ENCODE data around the gene HS1BP3. TPM values are rescaled to one million over a fixed set of nuclear protein-coding genes. Genes with fewer than 3 reads are reported as not detected.
A peak's percentile ranks its signal among the peaks of the same experiment; 100 is the strongest.

Gene HS1BP3
- total and polyA plus RNA-seq, 2 of the 13 experiments (the other 11 are each of a cell fraction or from before 2014, with no cell fraction given), result 15.2 to 22.0 TPM

DNA sequence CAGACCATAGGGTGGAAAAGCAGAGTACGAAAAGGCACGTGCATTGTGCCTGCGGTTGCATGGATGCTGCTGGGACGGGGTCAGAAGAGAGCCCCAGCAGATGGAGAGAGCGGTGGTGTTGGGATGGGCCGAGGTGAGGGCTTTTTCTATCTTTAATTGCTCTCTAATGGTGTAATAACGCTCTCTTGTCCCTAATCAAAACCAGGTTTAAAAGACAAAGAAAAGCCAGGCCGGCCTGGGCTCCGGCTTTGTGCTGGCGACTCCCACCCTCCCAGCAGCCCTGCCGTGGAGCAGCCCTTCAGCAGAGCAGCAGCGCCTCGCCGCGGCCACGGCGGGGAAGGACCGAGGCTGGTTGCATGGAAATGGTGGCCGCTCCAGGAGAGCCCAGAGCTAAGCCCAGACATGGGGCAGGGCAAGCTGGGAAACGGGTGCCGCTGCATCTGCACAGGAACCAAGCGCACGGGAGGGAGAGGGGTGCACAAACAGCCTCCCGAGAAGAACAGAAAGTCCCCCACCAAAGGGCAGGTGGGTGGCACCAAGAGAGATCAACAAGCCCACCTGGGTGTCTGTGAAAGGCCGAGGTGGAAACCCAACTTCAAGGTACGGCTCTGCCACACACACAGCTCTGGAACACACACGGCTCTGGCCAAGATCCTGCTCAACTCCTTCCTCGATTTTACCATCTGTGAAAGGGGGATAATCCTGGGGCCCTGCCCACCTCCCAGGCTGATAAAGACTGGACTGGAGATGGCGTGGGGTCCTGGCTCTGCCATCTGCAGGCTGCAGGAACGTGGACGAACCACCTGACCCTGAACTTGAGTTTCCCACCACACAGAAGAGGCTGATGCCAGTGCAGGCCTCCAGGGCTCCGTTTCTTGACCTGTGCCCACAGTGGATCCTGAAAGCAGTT is 15.0 kb downstream of the HS1BP3 start (continued):
- TF ChIP-seq, protein P1, sequence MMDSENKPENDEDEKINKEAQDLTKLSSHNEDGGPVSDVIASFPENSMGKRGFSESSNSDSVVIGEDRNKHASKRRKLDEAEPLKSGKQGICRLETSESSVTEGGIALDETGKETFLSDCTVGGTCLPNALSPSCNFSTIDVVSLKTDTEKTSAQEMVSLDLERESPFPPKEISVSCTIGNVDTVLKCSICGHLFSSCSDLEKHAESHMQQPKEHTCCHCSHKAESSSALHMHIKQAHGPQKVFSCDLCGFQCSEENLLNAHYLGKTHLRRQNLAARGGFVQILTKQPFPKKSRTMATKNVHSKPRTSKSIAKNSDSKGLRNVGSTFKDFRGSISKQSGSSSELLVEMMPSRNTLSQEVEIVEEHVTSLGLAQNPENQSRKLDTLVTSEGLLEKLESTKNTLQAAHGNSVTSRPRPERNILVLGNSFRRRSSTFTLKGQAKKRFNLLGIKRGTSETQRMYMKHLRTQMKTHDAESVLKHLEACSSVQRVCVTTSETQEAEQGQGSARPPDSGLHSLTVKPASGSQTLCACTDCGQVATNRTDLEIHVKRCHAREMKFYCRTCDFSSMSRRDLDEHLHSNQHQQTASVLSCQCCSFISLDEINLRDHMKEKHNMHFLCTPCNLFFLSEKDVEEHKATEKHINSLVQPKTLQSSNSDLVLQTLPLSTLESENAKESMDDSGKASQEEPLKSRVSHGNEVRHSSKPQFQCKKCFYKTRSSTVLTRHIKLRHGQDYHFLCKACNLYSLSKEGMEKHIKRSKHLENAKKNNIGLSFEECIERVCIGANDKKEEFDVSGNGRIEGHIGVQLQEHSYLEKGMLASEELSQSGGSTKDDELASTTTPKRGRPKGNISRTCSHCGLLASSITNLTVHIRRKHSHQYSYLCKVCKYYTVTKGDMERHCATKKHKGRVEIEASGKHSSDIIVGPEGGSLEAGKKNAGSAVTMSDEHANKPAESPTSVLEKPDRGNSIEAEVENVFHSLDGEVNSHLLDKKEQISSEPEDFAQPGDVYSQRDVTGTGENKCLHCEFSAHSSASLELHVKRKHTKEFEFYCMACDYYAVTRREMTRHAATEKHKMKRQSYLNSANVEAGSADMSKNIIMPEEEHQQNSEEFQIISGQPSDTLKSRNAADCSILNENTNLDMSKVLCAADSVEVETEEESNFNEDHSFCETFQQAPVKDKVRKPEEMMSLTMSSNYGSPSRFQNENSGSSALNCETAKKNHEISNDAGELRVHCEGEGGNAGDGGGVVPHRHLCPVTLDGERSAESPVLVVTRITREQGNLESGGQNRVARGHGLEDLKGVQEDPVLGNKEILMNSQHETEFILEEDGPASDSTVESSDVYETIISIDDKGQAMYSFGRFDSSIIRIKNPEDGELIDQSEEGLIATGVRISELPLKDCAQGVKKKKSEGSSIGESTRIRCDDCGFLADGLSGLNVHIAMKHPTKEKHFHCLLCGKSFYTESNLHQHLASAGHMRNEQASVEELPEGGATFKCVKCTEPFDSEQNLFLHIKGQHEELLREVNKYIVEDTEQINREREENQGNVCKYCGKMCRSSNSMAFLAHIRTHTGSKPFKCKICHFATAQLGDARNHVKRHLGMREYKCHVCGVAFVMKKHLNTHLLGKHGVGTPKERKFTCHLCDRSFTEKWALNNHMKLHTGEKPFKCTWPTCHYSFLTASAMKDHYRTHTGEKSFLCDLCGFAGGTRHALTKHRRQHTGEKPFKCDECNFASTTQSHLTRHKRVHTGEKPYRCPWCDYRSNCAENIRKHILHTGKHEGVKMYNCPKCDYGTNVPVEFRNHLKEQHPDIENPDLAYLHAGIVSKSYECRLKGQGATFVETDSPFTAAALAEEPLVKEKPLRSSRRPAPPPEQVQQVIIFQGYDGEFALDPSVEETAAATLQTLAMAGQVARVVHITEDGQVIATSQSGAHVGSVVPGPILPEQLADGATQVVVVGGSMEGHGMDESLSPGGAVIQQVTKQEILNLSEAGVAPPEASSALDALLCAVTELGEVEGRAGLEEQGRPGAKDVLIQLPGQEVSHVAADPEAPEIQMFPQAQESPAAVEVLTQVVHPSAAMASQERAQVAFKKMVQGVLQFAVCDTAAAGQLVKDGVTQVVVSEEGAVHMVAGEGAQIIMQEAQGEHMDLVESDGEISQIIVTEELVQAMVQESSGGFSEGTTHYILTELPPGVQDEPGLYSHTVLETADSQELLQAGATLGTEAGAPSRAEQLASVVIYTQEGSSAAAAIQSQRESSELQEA (CRISPR knock-in tag; IDR thresholded peaks at IDR 0.05; ENCODE audit: not compliant biosample characterization), result peak; percentile 79
- TF ChIP-seq CENPX (CRISPR knock-in tag; IDR thresholded peaks at IDR 0.05), result no peak
- no peak for TF ChIP-seq SATB2 (CRISPR knock-in tag; IDR thresholded peaks at IDR 0.05)
- no peak for TF ChIP-seq PCBP1 (IDR thresholded peaks at IDR 0.05; ENCODE audit: borderline replicate concordance, low read depth, low read length)
- TF ChIP-seq ZSCAN12 (CRISPR knock-in tag; IDR thresholded peaks at IDR 0.05), result no peak
- TF ChIP-seq, protein P2, sequence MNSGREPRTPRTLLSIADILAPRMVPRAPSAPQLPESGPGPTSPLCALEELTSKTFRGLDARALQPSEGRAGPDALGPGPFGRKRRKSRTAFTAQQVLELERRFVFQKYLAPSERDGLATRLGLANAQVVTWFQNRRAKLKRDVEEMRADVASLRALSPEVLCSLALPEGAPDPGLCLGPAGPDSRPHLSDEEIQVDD (CRISPR knock-in tag; IDR thresholded peaks at IDR 0.05; ENCODE audit: borderline replicate concordance), result peak; percentile 69; the same call in 1 of the 2 replicates
- peak; percentile 83 for TF ChIP-seq HOXA3 (CRISPR knock-in tag; IDR thresholded peaks at IDR 0.05)
- TF ChIP-seq TCF7 (IDR thresholded peaks at IDR 0.05; ENCODE audit: low read depth), result no peak
- TF ChIP-seq, protein P3, sequence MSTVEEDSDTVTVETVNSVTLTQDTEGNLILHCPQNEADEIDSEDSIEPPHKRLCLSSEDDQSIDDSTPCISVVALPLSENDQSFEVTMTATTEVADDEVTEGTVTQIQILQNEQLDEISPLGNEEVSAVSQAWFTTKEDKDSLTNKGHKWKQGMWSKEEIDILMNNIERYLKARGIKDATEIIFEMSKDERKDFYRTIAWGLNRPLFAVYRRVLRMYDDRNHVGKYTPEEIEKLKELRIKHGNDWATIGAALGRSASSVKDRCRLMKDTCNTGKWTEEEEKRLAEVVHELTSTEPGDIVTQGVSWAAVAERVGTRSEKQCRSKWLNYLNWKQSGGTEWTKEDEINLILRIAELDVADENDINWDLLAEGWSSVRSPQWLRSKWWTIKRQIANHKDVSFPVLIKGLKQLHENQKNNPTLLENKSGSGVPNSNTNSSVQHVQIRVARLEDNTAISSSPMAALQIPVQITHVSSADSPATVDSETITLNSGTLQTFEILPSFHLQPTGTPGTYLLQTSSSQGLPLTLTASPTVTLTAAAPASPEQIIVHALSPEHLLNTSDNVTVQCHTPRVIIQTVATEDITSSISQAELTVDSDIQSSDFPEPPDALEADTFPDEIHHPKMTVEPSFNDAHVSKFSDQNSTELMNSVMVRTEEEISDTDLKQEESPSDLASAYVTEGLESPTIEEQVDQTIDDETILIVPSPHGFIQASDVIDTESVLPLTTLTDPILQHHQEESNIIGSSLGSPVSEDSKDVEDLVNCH (CRISPR knock-in tag; IDR thresholded peaks at IDR 0.05), result no peak
- TF ChIP-seq MBD4 (IDR thresholded peaks at IDR 0.05; ENCODE audit: borderline replicate concordance, low read length), result no peak
- peak; percentile 10; the same call in 1 of the 2 replicates for TF ChIP-seq GFI1 (CRISPR knock-in tag; IDR thresholded peaks at IDR 0.05; ENCODE audit: borderline replicate concordance)
- TF ChIP-seq, protein P4, sequence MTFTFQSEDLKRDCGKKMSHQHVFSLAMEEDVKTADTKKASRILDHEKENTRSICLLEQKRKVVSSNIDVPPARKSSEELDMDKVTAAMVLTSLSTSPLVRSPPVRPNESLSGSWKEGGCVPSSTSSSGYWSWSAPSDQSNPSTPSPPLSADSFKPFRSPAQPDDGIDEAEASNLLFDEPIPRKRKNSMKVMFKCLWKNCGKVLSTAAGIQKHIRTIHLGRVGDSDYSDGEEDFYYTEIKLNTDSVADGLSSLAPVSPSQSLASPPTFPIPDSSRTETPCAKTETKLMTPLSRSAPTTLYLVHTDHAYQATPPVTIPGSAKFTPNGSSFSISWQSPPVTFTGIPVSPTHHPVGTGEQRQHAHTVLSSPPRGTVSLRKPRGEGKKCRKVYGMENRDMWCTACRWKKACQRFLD (CRISPR knock-in tag; IDR thresholded peaks at IDR 0.05; ENCODE audit: borderline replicate concordance), result no peak
- TF ChIP-seq NR3C1 (CRISPR knock-in tag; IDR thresholded peaks at IDR 0.05), result no peak
- TF ChIP-seq ZNF264 (CRISPR knock-in tag; IDR thresholded peaks at IDR 0.05), result 0 out of 2 replicates have a peak, but pooled peaks have one; percentile 15
- TF ChIP-seq CHD2 (IDR thresholded peaks at IDR 0.05; ENCODE audit: low read depth, low read length), result peak; percentile 64; the same call in 1 of the 2 replicates

All from HepG2 (cell line).